H9 (cell line): ENCODE measurements around the gene TIGD3. TPM values are rescaled to one million over a fixed set of nuclear protein-coding genes. Genes with fewer than 3 reads are reported as not detected.

Source experiments
- DNase-seq: peaks from one replicate; pipeline ENCODE4 v3.0.0-alpha.2; 2017
- H2AFZ ChIP-seq: one replicate; pipeline ENCODE4 v1.6.1; 2013; ENCODE audit warnings: mild to moderate bottlenecking, low read length, control low read depth, moderate library complexity
- H2AK5ac ChIP-seq: 2 replicates; pipeline ENCODE4 v1.6.1; 2013; ENCODE audit warnings: low read length, control low read depth, mixed read lengths; ENCODE audit not compliant: insufficient read length
- H2BK120ac ChIP-seq: one replicate; pipeline ENCODE4 v1.6.1; 2013; ENCODE audit warnings: low read depth, mild to moderate bottlenecking, low read length, control low read depth, inconsistent platforms; ENCODE audit not compliant: poor library complexity, severe bottlenecking
- H2BK12ac ChIP-seq: 2 replicates; pipeline ENCODE4 v1.6.1; 2013; ENCODE audit warnings: low read length, control low read depth, mixed read lengths, low read depth; ENCODE audit not compliant: insufficient read length
- H2BK15ac ChIP-seq: 2 replicates; pipeline ENCODE4 v1.6.1; 2013; ENCODE audit warnings: low read depth, low read length, control low read depth
- H2BK20ac ChIP-seq: one replicate; pipeline ENCODE4 v1.6.1; 2013; ENCODE audit warnings: low read depth, mild to moderate bottlenecking, low read length, control low read depth, inconsistent platforms; ENCODE audit not compliant: poor library complexity, severe bottlenecking
- H2BK5ac ChIP-seq: 2 replicates; pipeline ENCODE4 v1.6.1; 2013; ENCODE audit warnings: low read length, control low read depth, mixed read lengths; ENCODE audit not compliant: insufficient read length
- H3K14ac ChIP-seq: 2 replicates; pipeline ENCODE4 v1.6.1; 2013; ENCODE audit warnings: low read length, control low read depth; ENCODE audit not compliant: insufficient read depth
- H3K18ac ChIP-seq: 2 replicates; pipeline ENCODE4 v1.6.1; 2013; ENCODE audit warnings: low read depth, mild to moderate bottlenecking, mixed read lengths, low read length, control low read depth; ENCODE audit not compliant: insufficient read length
- H3K23ac ChIP-seq: 2 replicates; pipeline ENCODE4 v1.6.1; 2013; ENCODE audit warnings: low read length, control low read depth, mixed read lengths, low read depth; ENCODE audit not compliant: insufficient read length
- H3K23me2 ChIP-seq: 2 replicates; pipeline ENCODE4 v1.6.1; 2013; ENCODE audit warnings: low read depth, mild to moderate bottlenecking, mixed read lengths, low read length, control low read depth; ENCODE audit not compliant: insufficient read length, poor library complexity, severe bottlenecking
- H3K27ac ChIP-seq: 2 replicates; pipeline ENCODE4 v1.5.1; 2013; ENCODE audit warnings: low read length, control low read depth, mixed read lengths, low read depth; ENCODE audit not compliant: insufficient read length
- H3K27me3 ChIP-seq: 2 replicates; pipeline ENCODE4 v1.6.1; 2013; ENCODE audit warnings: low read length, control low read depth, inconsistent platforms; ENCODE audit not compliant: insufficient read depth
- H3K4ac ChIP-seq: 2 replicates; pipeline ENCODE4 v1.6.1; 2013; ENCODE audit warnings: low read depth, mild to moderate bottlenecking, control low read depth, inconsistent platforms, low read length, moderate library complexity
- H3K4me1 ChIP-seq: 2 replicates; pipeline ENCODE4 v1.6.1; 2013; ENCODE audit warnings: low read length, control low read depth, inconsistent platforms; ENCODE audit not compliant: insufficient read depth
- H3K4me2 ChIP-seq: 2 replicates; pipeline ENCODE4 v1.6.1; 2013; ENCODE audit warnings: low read length, control low read depth, mixed read lengths; ENCODE audit not compliant: insufficient read length, insufficient read depth
- H3K56ac ChIP-seq: 2 replicates; pipeline ENCODE4 v1.6.1; 2013; ENCODE audit warnings: low read depth, mild to moderate bottlenecking, mixed read lengths, low read length, control low read depth; ENCODE audit not compliant: insufficient read length
- H3K79me1 ChIP-seq: 2 replicates; pipeline ENCODE4 v1.6.1; 2013; ENCODE audit warnings: low read depth, mild to moderate bottlenecking, moderate library complexity, low read length, control low read depth, inconsistent platforms; ENCODE audit not compliant: insufficient read depth, poor library complexity, severe bottlenecking
- H3K79me2 ChIP-seq: 2 replicates; pipeline ENCODE4 v1.6.1; 2013; ENCODE audit warnings: low read length, control low read depth, inconsistent platforms; ENCODE audit not compliant: insufficient read depth
- H3K9ac ChIP-seq: 2 replicates; pipeline ENCODE4 v1.6.1; 2013; ENCODE audit warnings: low read length, control low read depth, mixed read lengths; ENCODE audit not compliant: insufficient read length; ENCODE audit errors: extremely low read depth
- H3K9me3 ChIP-seq: one replicate; pipeline ENCODE4 v1.6.1; 2013; ENCODE audit warnings: low read depth, low read length, inconsistent platforms; ENCODE audit not compliant: control insufficient read depth
- H3T11ph ChIP-seq: one replicate; pipeline ENCODE4 v1.6.1; 2013; ENCODE audit warnings: mild to moderate bottlenecking, low read length, control low read depth, inconsistent platforms
- H4K20me1 ChIP-seq: one replicate; pipeline ENCODE4 v1.6.1; 2013; ENCODE audit not compliant: control insufficient read depth, insufficient read length, insufficient read depth
- H4K5ac ChIP-seq: 2 replicates; pipeline ENCODE4 v1.6.1; 2013; ENCODE audit warnings: low read depth, mild to moderate bottlenecking, mixed read lengths, low read length, control low read depth; ENCODE audit not compliant: insufficient read length
- H4K8ac ChIP-seq: replicated peaks from 2 replicates; pipeline ENCODE4 v1.6.1; 2013; ENCODE audit warnings: low read length, control low read depth, mixed read lengths, low read depth; ENCODE audit not compliant: insufficient read length
- H4K91ac ChIP-seq: 2 replicates; pipeline ENCODE4 v1.6.1; 2013; ENCODE audit warnings: low read depth, mild to moderate bottlenecking, moderate library complexity, mixed read lengths, low read length, control low read depth; ENCODE audit not compliant: insufficient read length
- H3K27ac Mint-ChIP-seq, 3 experiments: 2 replicates in 2 of 3; 3 replicates in 1 of 3; pipeline ENCODE4 v1.8.0; 2020 to 2021; ENCODE audit warnings: mixed read lengths in 3 of 3, mild to moderate bottlenecking in 1 of 3, moderate library complexity in 1 of 3
- H3K27me3 Mint-ChIP-seq: 2 replicates; pipeline ENCODE4 v1.8.0; 2021; ENCODE audit warnings: low read depth, mild to moderate bottlenecking, moderate library complexity, mixed read lengths
- H3K36me3 Mint-ChIP-seq, 3 experiments: 2 replicates in 2 of 3; 3 replicates in 1 of 3; pipeline ENCODE4 v1.8.0; 2020 to 2021; ENCODE audit warnings: low read depth in 3 of 3, mixed read lengths in 3 of 3; ENCODE audit not compliant: insufficient read depth in 1 of 3
- H3K4me1 Mint-ChIP-seq, 2 experiments: 2 replicates each; pipeline ENCODE4 v1.8.0; 2020; ENCODE audit warnings: mixed read lengths in 2 of 2
- H3K4me3 Mint-ChIP-seq, 2 experiments: 2 replicates in 1 of 2; 3 replicates in 1 of 2; pipeline ENCODE4 v1.8.0; 2020 to 2021; ENCODE audit warnings: mild to moderate bottlenecking in 2 of 2, mixed read lengths in 2 of 2, moderate library complexity in 1 of 2
- H3K9me3 Mint-ChIP-seq, 2 experiments: 2 replicates in 1 of 2; 3 replicates in 1 of 2; pipeline ENCODE4 v1.8.0; 2020; ENCODE audit warnings: mild to moderate bottlenecking in 2 of 2, mixed read lengths in 2 of 2, moderate library complexity in 1 of 2
- WGBS: extraction: QIAGEN DNeasy Blood & Tissue Kit; methylation state at CpG from one replicate; pipeline ENCODE4 v1.1.7; 2013; ENCODE audit warnings: missing lambda C conversion rate, low lambda C conversion rate, mixed read lengths; ENCODE audit not compliant: insufficient read length; ENCODE audit errors: extremely low coverage; 5-methylcytosine and 5-hydroxymethylcytosine counted together
- total RNA-seq: library from RNA; stranded (reverse); gene quantifications from 2 replicates; pipeline ENCODE4 v1.2.1, GENCODE V29; 2021
- TF ChIP-seq, protein P1 (sequence below): fragments of 200-600 bp; sonication (generic); conservative IDR thresholded peaks from 3 replicates; pipeline ENCODE4 v1.8.0; 2021; ENCODE audit warnings: antibody characterized with exemption, mild to moderate bottlenecking

Gene TIGD3
- total RNA-seq, 1 experiment from 2014 or later = 0.66 TPM

DNA sequence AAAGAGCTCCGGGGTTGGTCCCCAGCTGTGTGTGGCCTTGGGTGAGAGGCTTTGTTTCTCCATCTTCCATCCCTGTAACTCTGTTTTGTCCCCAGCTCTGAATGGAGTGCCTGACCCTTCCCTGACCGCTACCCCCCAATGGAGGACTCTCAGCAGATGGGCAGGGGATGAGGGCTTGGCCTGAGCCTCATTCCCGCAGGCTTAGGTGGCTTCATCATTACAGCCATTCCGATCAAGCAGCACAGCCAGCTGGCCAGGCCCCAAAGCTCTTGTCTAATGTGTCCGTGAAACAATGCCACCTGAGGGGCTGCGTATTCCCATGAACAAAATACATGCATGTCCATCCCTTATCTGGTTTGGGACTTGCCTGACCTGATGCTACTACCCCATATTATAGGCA lies 43.8 kb upstream of the TIGD3 start:
- Histone ChIP-seq H2BK12ac (no peak overlapping the region), H3K9me3 (no peaks in the 10 kb centered on the region), H2AFZ (no peak overlapping the region), H3K56ac (no peak overlapping the region), H3K14ac (no peak overlapping the region), H3K79me1 (no peaks in the 10 kb centered on the region), H3K4me1 (no peaks in the 10 kb centered on the region), H3K23ac (no peak overlapping the region), H3T11ph (no peak overlapping the region), H2BK15ac (no peak overlapping the region), H2BK20ac (no peak overlapping the region), H2AK5ac (no peak overlapping the region), H3K79me2 (no peaks in the 10 kb centered on the region), H3K27me3 (no peaks in the 10 kb centered on the region; the same call in 1 of the 2 replicates), H4K91ac (no peak overlapping the region), H4K20me1 (no peaks in the 10 kb centered on the region), H4K5ac (no peak overlapping the region), H3K23me2 (peaks cover 11% of the 10 kb centered on the region), H2BK120ac (no peak overlapping the region), H2BK5ac (no peak overlapping the region), H4K8ac (no peak overlapping the region), H3K4ac (no peak overlapping the region), H3K4me2 (no peak overlapping the region), H3K27ac (no peak overlapping the region), H3K18ac (no peak overlapping the region), H3K9ac (no peak overlapping the region)
- WGBS = no CpG with 5 or more reads among the region's 6 CpGs
- no peak for DNase-seq
- Mint-ChIP-seq H3K4me1 (peaks cover 14 to 23% of the 10 kb centered on the region in 2 experiments), H3K4me3 (no peak overlapping the region), H3K9me3 (no peaks in the 10 kb centered on the region), H3K27me3 (peaks cover 55% of the 10 kb centered on the region), H3K36me3 (no peaks in the 10 kb centered on the region; a peak in 1 of 7 replicates), H3K27ac (no peak overlapping the region)
- TF ChIP-seq, protein P1, sequence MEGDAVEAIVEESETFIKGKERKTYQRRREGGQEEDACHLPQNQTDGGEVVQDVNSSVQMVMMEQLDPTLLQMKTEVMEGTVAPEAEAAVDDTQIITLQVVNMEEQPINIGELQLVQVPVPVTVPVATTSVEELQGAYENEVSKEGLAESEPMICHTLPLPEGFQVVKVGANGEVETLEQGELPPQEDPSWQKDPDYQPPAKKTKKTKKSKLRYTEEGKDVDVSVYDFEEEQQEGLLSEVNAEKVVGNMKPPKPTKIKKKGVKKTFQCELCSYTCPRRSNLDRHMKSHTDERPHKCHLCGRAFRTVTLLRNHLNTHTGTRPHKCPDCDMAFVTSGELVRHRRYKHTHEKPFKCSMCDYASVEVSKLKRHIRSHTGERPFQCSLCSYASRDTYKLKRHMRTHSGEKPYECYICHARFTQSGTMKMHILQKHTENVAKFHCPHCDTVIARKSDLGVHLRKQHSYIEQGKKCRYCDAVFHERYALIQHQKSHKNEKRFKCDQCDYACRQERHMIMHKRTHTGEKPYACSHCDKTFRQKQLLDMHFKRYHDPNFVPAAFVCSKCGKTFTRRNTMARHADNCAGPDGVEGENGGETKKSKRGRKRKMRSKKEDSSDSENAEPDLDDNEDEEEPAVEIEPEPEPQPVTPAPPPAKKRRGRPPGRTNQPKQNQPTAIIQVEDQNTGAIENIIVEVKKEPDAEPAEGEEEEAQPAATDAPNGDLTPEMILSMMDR = no peak
